Esophagus muscularis mucosa (tissue), 3 donors: ENCODE results near the gene ARHGAP6.

ENCODE experiments used
- EP300 ChIP-seq: sonication (generic); formaldehyde crosslinking; IDR thresholded peaks from one replicate; pipeline ENCODE4 v1.6.1; 2017; ENCODE audit warnings: antibody characterized with exemption
- TF ChIP-seq, protein P1 (sequence below), 3 experiments: fragments of 200-600 bp in 2 of 3; fragments of 450-650 bp in 1 of 3; sonication (generic) in 2 of 3; IDR thresholded peaks; one replicate each; pipeline ENCODE4 v1.5.1; 2017 to 2019; ENCODE audit warnings: antibody characterized with exemption in 3 of 3, mild to moderate bottlenecking in 2 of 3, moderate library complexity in 1 of 3

DNA sequence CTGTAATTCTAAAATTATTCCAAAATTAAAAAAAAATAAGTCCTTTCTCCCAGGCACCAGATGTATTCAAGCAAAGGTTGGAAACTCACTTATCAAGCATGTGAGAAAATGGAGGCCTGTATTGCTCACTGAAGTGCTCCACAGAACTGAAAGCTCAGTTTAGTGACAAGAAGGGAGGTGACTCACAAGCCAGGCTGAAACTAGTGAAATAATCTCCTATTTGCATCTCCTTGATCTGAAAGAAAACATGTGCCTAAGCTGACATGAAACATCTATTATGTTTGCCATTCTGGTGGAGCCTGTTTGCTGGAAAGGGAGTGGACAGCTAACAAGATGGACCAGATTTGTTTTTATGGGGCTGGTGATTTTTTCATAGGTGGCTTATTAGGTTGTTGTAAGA, 426.5 kb downstream of the ARHGAP6 start:
- TF ChIP-seq, protein P1, sequence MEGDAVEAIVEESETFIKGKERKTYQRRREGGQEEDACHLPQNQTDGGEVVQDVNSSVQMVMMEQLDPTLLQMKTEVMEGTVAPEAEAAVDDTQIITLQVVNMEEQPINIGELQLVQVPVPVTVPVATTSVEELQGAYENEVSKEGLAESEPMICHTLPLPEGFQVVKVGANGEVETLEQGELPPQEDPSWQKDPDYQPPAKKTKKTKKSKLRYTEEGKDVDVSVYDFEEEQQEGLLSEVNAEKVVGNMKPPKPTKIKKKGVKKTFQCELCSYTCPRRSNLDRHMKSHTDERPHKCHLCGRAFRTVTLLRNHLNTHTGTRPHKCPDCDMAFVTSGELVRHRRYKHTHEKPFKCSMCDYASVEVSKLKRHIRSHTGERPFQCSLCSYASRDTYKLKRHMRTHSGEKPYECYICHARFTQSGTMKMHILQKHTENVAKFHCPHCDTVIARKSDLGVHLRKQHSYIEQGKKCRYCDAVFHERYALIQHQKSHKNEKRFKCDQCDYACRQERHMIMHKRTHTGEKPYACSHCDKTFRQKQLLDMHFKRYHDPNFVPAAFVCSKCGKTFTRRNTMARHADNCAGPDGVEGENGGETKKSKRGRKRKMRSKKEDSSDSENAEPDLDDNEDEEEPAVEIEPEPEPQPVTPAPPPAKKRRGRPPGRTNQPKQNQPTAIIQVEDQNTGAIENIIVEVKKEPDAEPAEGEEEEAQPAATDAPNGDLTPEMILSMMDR (IDR thresholded peaks at IDR 0.05), result no peak
- TF ChIP-seq EP300, result no peak
